H1 (cell line): ENCODE results near the gene PLCH2. TPM values are rescaled to one million over a fixed set of nuclear protein-coding genes. Genes with fewer than 3 reads are reported as not detected.

Experiments used
- SP2 ChIP-seq: IDR thresholded peaks from 2 replicates; pipeline ENCODE4 v1.6.1; 2012; ENCODE audit warnings: mild to moderate bottlenecking, low read length, inconsistent platforms
- polyA plus RNA-seq, 7 experiments: library from polyadenylated mRNA; depleted of rRNA in 3 of 7; stranded (reverse) in 5 of 7; unstranded in 2 of 7; fragments of >200 nt in 5 of 7; fragments of 200-250 nt in 2 of 7; gene quantifications; 1 replicate in 5 of 7; 2 replicates in 1 of 7; 4 replicates in 1 of 7; pipeline versions ENCODE4 v1.2.1 to v1.2.3, GENCODE V29; 2011 to 2013; ENCODE audit warnings: missing spikeins in 2 of 7, mixed read lengths in 2 of 7
- total RNA-seq: library from RNA; stranded (reverse); fragmentation: NEBNext Ultra II Directional; extraction: Animal tissue kit (Norgen Biotek cat#: 25700); gene quantifications from 2 replicates; pipeline ENCODE4 v1.2.1, GENCODE V29; 2021

The PLCH2 gene
- total and polyA plus RNA-seq, 2 of the 8 experiments (the other 6 are each of a cell fraction or from before 2014, with no cell fraction given) = 0.14 to 0.19 TPM

DNA sequence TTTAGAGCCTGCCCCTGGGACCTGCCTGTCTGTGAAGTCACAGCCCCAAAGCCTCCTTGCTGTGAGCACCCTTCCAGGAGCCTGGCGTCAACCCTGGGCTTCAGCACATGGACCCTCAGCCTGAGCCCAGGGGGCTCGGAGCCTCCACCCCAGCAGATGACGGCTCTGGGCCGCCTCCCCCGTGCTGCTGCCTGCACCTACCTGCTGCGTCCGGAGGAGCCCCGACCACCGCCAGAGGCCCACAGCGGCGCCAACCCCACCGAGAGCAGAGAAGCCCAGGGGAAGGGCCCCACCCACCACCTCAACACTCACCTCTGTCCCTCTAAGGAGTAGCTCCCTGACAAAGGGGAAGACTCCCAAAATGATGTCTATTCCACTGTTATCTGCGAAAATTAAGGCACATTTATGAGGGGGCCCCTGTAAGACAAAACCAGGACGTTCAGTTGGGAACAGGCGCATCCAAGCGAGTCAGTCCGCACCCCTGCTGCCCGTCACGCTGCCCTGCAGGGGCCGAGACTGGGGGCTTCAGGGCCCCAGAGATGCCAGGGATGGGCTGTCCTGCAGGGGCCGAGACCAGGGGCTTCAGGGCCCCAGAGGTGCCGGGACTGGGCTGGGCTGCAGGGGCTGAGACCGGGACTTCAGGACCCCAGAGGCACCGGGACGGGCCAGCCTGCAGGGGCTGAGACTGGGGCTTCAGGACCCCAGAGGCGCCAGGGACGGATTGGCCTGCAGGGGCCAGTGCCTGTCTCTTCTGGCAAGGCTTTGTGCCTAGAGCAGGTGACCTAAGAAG lies 34.5 kb downstream of the PLCH2 start (continued):
- TF ChIP-seq SP2 = no peak
